Stimulated activated CD8-positive, alpha-beta memory T cell treated with anti-CD3 and anti-CD28 coated beads, Interleukin-2, amount 100 ng/mL, for 1 hour (primary cell): Measurements from ENCODE around the gene EXOC3.
"Not testable (repeated sequence)": the region's sequence is repeated elsewhere in the genome, so short reads cannot be mapped to it uniquely, and the experiment has no call there.

Experiments used
- DNase-seq, 2 donors: peaks; one replicate each; pipeline ENCODE4 v3.0.0-alpha.2; 2020; ENCODE audit warnings: low read depth in 2 of 2

The EXOC3 gene

DNA sequence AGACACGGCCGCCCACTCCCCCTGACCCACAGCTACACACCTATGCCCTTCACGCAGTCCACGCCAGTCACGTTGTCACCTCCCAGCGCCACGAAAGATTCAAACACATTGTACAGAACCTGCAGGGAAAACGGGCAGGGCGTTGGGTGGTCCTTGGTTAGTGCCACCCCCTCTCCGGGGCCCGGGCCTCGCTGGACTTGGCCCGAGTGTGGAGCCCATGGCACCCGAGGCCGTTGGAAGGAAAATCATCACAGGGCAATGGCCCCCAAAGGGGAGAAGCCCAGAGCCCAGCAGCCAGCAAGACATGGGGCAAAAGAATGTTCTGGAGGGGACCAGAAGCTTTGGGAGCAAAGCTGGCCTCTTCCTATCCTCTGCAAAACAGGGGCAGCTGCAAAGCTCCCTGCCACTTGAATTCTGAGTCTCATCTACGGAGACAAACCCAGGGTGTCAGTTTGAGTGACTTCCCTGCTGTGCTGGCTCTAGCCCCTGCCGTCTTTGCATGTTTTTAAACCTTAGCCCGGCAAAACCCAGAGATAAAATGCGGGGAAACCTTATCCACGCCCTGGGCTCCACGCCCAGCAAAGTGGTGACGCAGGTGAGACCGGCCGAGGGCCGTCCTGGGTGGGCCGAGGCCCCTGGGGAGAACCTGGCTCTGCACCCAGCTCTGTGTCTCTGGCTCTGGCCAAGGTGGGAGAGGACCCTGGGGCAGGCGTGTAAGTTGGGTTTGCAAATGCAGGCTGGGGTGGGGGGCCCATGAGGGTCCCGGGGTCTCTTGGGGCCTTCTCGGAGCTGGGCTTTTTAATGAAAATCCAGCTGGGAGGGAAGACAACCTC is 42.4 kb downstream of the EXOC3 start:
- no peak for DNase-seq

DNA sequence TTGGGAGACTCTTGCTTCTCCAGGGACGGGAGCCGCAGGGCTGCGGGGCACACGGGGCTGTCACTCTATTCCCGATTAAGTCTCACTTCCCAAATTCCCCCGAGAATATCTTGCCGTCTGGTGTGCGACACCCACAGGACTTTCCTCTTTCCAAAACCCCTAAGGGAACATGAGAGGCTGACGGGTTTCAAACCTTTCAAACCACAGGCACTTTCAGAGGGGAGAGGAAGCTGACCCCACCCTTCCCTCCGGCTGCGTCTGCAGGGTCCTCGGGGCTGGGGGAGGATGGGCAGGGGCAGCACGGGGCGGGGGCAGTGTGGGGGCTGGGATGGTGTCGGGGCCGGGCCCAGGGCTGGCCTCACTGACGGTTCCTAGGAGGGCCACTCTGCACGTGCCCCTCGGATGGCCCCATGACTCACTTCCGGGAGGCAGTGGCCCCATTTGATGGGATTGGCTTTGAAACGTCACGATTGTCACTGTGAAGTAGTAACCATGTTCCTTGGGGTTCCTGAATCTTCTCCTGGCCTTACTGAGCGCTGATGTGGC is 43.0 kb downstream of the EXOC3 start:
- DNase-seq, result no peak

- not testable (repeated sequence) for DNase-seq
These were observed 43.6 kb downstream of the EXOC3 start for GRCh38 chr5:486597-486996.

GRCh38 chr5:488241-488640 is 45.3 kb downstream of the EXOC3 start:
- no peak for DNase-seq

DNA sequence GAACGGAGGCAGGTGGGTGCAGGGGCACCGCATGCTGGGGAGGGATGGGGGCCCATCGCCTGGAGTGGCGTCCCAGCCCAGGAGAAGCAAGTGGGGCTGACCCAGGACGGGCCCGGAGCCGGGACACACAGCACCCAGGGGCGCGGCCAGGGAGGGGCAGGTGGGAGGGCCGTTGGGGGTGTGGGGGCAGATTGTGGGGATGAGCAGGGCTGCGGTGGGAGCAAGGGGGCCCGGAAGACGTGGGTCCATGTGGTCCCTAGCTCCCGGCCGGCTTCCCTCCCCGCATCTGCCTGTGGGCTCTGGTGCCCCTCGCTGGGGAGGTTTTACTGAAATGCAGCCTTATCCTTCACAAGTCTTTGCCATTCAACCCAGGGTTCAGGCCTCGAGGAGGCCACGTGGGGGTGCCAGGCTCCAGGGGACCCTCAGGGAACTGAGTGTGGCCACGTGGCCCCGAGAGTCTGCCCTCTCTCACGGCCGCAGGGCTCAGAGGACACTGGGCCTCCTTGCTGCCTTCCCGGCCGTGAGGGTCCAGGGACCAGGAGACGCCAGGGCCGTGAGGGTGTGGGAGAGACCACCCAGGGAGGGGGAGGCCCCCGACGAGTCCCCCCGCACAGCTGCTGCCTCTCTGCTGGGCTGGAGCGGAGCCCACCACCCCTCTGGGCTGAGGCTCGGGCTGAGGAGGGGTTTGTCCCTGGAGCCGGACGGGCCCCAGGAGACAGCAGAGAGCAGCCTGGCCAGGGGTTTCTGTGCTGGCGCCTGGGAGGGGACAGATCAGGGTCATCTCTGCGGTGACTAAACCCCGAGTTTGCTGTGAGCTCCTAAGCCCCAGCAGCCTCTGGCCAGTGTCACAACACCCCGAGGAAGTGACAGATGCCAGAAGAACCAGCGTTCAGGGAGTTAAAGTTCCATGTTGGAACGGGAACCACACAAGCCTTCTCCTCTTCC is 46.0 kb downstream of the EXOC3 start:
- DNase-seq, result no peak

- DNase-seq, result no peak
These were observed 46.7 kb downstream of the EXOC3 start for GRCh38 chr5:489689-490080.

GRCh38 chr5:490116-491106 is 47.4 kb downstream of the EXOC3 start:
- no peak for DNase-seq

DNA sequence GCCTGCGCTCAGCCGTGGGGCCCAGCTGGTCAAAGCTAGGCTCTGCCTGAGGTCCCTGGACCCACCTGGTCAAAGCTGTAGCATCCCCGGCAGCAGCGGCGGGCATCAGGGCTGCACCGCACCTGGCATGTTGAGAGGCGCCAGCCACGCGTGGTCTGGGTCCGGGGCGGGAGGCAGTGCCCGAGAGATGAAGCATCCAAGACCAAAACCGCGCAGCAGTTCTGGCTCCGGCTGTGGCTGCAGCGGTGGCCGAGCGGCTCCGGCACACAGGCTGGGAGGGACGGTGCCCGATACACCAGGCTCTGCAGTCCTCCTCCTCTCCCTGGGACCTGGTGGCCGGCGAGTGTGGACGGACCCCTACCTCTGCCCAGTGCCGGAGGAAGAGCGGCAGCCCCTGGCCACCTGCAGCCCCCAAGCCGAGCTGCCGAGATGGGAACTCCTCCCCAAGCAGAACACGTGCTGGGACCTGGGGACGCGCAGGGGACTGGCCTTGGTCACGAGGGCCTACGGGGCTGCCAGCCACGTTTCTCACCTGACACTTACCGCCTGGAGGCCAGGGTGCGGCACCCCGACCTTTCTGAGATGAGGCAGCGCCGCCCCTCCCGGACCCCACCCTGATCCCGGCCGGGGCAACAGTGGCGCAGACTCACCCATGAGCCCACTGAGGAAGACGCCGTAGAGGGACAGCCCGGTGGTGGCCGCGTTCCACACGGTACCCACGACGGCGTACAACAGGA is 48.3 kb downstream of the EXOC3 start:
- DNase-seq, result no peak

DNA sequence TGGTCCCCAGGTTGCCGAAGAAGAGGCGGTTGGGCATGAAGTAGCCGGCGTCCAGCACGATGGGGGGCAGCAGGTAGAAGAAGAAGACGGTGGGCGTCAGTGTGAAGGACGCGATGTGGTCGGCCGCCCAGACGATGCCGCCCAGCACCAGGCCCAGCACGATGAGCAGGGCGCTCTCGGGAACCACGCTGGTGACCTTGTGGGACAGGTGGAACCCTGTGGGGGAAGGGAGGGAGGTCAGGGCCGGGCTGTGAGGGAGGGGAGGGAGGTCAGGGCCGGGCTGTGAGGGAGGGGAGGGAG is 48.8 kb downstream of the EXOC3 start:
- DNase-seq, result no peak

DNA sequence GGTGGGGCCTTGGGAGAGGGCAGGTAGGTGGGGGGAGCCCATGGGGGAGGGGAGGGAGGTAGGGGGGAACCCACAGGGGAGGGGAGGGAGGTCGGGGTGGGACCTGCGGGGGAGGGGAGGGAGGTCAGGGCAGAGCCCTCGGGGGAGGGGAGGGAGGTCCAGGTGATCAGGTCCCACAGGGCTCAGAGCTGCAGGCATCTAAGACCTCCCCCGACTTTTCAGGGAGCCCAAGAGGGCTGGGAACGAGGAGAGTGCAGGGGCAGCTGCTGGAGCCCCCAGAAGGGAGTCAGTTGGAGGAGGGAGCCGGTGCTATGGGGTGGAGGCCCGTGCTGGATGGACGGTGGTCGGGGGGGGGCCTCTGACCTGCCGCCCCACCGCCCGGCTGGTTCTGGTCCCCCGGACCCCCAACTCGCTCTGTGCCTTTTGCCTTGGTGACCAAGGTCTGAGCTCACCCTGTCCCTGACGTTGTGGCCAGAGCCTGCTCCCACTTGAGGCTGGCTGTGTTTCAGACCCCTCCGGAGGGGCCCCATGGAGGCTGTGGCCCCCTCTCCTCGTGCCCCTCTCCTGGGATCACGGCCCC is 49.4 kb downstream of the EXOC3 start:
- DNase-seq, result no peak

DNA sequence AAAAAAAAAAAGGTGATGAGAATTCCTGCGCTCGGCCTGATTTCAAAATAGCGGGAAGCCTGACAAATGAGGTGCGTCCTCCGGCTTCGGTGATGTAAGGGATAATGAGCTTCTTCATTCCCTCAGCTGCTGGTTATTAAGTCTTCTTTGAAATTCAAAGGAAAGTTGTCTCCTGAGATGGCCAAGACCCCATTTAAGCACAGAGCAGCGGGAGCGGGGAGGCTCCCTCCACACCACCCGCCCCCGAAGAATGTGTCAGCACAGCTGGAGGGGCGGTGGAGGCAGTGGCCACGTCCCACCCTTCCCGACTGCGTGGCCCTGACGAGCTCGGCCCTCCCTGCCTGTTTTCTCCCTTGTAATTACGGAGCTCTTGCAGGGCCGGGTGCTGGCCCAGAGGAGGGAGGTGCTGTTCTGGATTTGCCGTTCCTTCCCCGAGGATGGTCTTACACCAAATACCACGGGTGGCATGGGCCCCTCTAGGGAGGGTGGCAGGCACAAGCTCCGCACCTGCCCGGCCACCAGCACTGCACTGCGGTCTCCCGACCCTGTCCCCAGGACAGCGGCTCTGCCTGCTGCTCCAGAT is 50.2 kb downstream of the EXOC3 start:
- DNase-seq, result no peak

- DNase-seq, result no peak
These were observed 50.8 kb downstream of the EXOC3 start for GRCh38 chr5:493758-494157.

DNA sequence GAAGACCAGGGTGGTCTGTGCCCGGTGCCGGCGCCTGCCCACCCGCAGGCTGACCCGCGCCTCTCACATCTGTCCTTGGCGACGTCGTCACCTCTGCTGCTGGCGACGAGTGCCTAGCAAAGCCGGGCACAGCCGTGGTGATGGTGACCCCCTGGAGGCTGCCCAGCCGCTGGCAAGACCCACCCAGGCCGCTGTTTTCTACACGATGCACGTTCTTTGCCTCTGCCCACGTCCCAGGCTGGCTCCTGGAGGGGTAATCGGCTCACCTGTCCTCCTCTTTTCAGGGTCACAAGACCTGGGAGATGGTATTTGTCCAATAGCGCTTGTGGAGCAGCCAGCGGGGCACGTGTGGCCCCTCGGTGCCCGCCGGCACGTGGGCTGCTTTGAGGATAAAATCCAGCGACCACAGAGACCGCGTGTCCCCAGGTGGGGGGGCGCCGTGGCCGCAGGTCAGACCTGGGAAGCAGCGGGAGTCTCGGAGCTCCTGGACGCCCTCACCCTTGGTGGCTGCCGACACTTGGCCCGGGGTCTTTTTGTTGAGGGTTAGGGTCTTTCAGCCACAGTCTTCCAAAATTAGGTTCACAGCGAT is 51.8 kb downstream of the EXOC3 start:
- no peak for DNase-seq

- no peak for DNase-seq
These were observed 53.1 kb downstream of the EXOC3 start for GRCh38 chr5:496028-496427.

DNA sequence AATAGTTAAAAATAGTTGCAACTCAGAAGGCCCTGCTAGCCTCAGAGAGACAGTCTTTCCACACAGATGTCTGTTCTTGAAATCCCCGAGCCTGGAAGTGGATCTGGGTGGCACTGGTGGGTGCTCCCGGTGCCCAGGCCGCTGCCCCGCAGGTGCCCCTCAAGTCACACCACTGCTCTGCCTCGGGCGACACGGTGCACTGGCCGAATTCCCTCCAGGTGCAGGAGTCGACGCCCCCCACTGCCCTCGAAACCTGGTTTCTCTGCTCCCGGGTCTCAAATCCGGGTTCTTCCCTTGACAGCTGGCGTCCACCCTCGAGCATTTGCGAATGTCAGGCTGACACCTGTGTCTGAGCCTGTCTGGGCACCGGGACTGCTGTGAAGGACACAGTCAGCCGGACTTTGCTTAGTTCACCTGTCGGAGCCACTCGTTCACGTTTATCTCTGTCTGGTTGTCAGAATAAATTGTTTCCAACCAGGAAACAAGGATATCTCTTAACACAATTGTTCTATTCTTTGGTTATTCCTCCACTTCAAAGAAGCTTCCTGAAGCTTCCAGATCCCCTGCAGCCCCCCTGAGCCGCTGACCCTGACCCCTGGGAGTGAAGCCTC is 54.2 kb downstream of the EXOC3 start:
- no peak for DNase-seq

DNA sequence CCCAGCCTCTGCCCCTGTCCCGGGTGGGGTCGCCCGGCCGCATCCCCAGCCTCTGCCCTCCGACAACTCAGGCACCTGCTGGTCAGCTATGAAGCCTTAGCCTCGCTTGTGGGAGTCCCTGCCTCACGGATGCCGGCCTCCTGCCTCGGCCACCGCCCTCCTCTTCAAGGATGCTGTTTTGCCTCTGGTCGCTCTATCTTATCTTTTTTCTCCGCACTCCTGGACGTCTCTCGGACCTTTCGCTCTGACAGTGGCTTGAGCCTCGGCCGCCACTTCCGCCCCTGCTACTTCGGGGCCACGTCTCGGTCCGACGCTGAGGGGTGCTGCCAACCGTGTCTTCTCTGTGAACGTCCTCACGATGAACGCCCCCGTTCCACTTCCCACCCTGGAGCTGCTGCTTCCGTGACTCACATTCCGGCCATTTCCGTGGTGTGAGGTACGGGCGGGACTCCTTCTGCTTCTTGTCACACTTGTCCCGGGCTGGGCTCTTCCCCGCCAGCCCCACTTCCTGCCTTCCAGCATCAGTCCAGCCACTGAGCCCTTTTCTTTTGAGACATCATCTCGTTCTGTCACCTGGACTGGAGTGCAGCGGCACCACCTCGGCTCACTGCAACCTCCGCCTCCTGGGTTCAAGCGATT is 55.0 kb downstream of the EXOC3 start:
- no peak for DNase-seq

GRCh38 chr5:499233-500209 is 56.5 kb downstream of the EXOC3 start:
- DNase-seq, result no peak

DNA sequence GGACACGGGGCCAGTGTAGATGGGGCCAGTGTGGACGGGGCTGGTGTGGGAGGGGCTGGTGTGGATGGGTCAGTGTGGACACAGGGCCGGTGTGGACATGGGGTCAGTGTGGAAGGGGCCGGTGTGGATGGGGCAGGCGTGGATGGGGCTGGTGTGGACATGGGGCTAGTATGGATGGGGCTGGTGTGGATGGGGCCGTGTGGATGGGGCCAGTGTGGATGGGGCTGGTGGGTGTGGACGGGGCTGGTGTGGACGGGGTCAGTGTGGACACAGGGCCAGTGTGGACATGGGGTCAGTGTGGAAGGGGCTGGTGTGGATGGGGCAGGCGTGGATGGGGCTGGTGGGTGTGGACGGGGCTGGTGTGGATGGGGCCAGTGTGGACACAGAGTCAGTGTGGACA is 57.5 kb downstream of the EXOC3 start:
- DNase-seq, result no peak
